Vagina (tissue), 2 donors: Measurements from ENCODE around the gene TRPM2. TPM values are rescaled to one million over a fixed set of nuclear protein-coding genes. Genes with fewer than 3 reads are reported as not detected.

Experiments used
- DNase-seq, 2 donors: peaks; one replicate each; pipeline ENCODE4 v3.0.0-alpha.2; 2017; ENCODE audit errors: extremely low spot score in 2 of 2
- H3K27ac ChIP-seq: fragments of 200-600 bp; sonication (generic); one replicate; pipeline ENCODE4 v1.5.1; 2019
- H3K27me3 ChIP-seq: fragments of 200-600 bp; sonication (generic); one replicate; pipeline ENCODE4 v1.5.1; 2019
- H3K36me3 ChIP-seq, 2 donors: fragments of 200-600 bp; sonication (generic); one replicate each; pipeline ENCODE4 v1.5.1; 2017 to 2019
- H3K4me1 ChIP-seq: fragments of 200-600 bp; sonication (generic); one replicate; pipeline ENCODE4 v1.5.1; 2019
- H3K4me3 ChIP-seq, 2 donors: fragments of 200-600 bp; sonication (generic); 1 replicate in 1 of 2; 2 replicates in 1 of 2; pipeline ENCODE4 v1.5.1; 2016 to 2019
- H3K9me3 ChIP-seq: fragments of 200-600 bp; sonication (generic); one replicate; pipeline ENCODE4 v1.5.1; 2019
- POLR2A ChIP-seq, 2 donors: fragments of 450-650 bp; IDR thresholded peaks; one replicate each; pipeline ENCODE4 v1.6.1; 2017; ENCODE audit warnings: antibody characterized with exemption in 2 of 2, mild to moderate bottlenecking in 2 of 2, moderate library complexity in 2 of 2
- POLR2AphosphoS5 ChIP-seq, 2 donors: sonication (generic); formaldehyde crosslinking; IDR thresholded peaks; one replicate each; pipeline ENCODE4 v1.9.0; 2017; ENCODE audit warnings: antibody characterized with exemption in 2 of 2, mild to moderate bottlenecking in 2 of 2, low read depth in 1 of 2; ENCODE audit not compliant: insufficient read depth in 1 of 2
- intact Hi-C: fragments of 100-400 bp; cut with DNase I; formaldehyde crosslinking; loops from one replicate; pipeline ENCODE4 v1.15.1; 2023
- total RNA-seq: library from RNA; depleted of rRNA; stranded (reverse); fragments of >200 nt; gene quantifications from one replicate; pipeline ENCODE4 v1.2.3, GENCODE V29; 2016
- TF ChIP-seq, protein P1 (sequence below), 3 experiments: fragments of 450-650 bp in 2 of 3; fragments of 200-600 bp in 1 of 3; sonication (generic) in 1 of 3; IDR thresholded peaks; one replicate each; pipeline ENCODE4 v1.5.1; 2017 to 2019; ENCODE audit warnings: antibody characterized with exemption in 3 of 3, mild to moderate bottlenecking in 2 of 3, moderate library complexity in 2 of 3

The TRPM2 gene
- total RNA-seq, 1 donor from 2014 or later: 2.2 TPM

DNA sequence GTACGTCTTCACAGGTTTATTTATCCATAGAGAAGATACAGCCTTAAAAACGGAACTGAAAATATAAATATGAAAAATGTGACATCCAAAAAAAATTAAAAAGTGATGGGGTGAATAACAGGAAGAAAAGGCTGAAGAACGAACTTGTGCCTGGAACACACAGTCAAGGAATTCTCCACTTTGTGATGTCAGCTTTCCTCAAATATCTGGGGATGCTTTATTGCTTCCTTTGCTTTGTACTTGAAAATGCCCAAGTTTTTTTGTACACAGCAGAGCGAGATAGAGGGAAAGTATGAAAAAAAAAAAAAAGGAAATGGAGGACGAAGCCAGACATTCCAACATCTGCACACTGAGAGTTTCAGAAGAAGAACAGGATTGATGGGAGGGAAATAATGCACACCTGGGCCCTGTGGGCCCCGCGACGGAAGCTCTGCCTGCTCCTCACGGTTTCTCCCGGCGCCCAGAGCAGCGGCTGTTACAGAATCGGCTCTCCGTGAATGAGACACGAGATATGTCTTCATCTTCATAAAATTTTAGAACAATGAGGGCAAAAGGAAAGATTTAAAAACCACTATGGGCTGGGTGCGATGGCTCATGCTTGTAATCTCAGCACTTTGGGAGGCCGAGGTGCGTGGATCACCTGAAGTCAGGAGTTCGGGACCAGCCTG is 91.9 kb downstream of the TRPM2 start:
- DNase-seq: no peak
- no peaks in the 10 kb centered on the region for H3K4me1 ChIP-seq
- intact Hi-C loops: no loop called here
- no peaks in the 10 kb centered on the region for H3K9me3 ChIP-seq
- TF ChIP-seq, protein P1, sequence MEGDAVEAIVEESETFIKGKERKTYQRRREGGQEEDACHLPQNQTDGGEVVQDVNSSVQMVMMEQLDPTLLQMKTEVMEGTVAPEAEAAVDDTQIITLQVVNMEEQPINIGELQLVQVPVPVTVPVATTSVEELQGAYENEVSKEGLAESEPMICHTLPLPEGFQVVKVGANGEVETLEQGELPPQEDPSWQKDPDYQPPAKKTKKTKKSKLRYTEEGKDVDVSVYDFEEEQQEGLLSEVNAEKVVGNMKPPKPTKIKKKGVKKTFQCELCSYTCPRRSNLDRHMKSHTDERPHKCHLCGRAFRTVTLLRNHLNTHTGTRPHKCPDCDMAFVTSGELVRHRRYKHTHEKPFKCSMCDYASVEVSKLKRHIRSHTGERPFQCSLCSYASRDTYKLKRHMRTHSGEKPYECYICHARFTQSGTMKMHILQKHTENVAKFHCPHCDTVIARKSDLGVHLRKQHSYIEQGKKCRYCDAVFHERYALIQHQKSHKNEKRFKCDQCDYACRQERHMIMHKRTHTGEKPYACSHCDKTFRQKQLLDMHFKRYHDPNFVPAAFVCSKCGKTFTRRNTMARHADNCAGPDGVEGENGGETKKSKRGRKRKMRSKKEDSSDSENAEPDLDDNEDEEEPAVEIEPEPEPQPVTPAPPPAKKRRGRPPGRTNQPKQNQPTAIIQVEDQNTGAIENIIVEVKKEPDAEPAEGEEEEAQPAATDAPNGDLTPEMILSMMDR (IDR thresholded peaks at IDR 0.05): no peak
- TF ChIP-seq POLR2A (IDR thresholded peaks at IDR 0.05) (no peak), POLR2AphosphoS5 (IDR thresholded peaks at IDR 0.05; ENCODE audit: insufficient read depth in 1 of 2, low read depth in 1 of 2) (no peak)
- no peak overlapping the region for H3K4me3 ChIP-seq
- H3K36me3 ChIP-seq: no peaks in the 10 kb centered on the region
- H3K27ac ChIP-seq: no peak overlapping the region
- no peaks in the 10 kb centered on the region for H3K27me3 ChIP-seq

DNA sequence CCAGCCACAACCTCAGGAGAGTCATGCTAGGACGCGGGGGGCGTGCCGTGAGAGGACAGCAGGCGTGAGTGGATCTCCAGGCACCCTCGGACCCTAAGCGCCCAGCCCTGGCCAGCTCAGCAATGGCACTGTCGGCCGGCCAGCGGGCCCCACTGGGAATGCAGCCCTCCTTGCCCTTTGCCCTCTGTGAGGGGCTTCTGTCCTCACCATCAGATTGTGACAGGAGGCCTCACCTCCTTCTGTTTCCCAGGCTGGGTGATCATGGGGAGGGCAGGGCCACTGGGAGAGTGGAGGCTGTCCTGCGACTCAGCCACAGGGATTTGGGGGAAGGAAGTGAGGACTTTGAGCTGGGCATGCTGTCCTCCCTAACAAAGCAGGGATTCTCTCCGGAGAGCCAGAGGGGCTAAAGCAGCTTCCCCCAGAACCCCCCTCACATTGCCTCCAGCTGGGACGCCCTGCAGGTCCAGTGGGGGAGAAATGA is 95.3 kb downstream of the TRPM2 start:
- no peak overlapping the region for H3K27ac ChIP-seq
- TF ChIP-seq POLR2AphosphoS5 (IDR thresholded peaks at IDR 0.05; ENCODE audit: insufficient read depth in 1 of 2, low read depth in 1 of 2) (no peak), POLR2A (IDR thresholded peaks at IDR 0.05) (no peak)
- TF ChIP-seq, protein P1 (IDR thresholded peaks at IDR 0.05): no peak
- H3K27me3 ChIP-seq: no peaks in the 10 kb centered on the region
- DNase-seq: no peak
- no peaks in the 10 kb centered on the region for H3K4me1 ChIP-seq
- intact Hi-C loops: no loop called here
- H3K4me3 ChIP-seq: no peak overlapping the region
- no peaks in the 10 kb centered on the region for H3K36me3 ChIP-seq
- no peaks in the 10 kb centered on the region for H3K9me3 ChIP-seq

DNA sequence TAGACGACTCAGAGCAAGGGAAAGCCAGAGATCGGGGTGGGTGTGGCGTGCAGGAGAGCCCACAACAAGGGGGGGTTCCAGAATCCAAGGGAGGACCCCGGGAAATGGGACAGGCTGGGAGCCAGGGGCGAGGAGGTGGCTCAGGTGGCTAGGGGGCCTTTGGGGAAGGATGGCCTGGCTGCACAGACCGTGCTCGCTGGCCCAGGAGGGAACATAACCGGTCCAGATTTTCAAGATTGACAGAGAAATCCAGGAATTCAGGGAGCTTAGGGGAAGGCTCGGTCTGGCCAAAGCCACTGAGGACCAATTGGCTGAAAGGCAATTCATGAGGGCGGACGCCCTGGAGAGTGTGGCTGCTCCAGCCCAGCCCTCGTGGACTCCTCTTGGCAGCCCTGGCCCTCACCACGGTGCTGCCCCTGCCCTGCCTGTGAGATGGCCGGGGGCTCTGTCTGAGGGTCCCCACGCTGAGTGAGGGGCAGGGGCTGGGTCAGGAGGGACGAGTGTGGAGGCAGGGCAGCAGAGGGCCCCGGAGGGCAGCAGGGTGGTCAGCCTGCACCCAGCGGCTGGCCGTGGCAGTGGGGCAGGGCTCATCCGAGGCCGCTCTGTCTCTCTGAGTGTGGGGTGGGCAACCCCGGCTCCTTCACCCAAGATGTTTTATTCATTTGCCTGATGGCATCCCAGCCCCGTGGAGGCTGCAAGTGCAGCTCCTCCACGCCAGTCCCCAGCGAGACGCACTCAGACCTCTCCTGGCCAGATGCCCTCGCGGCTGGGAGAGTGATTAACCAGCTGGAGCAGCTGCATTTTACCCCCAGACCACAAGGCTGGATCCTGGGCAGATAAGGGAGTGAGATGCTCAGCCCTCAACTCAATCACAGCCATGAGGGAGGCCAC is 96.3 kb downstream of the TRPM2 start:
- no peak for DNase-seq
- intact Hi-C loops: loop anchor here (10.0 kb wide), 1 partner anchor 135 kb away; the partner anchor contains the start of gene KRTAP10-5
- H3K27ac ChIP-seq: no peak overlapping the region
- no peaks in the 10 kb centered on the region for H3K27me3 ChIP-seq
- no peaks in the 10 kb centered on the region for H3K4me1 ChIP-seq
- no peak overlapping the region for H3K4me3 ChIP-seq
- TF ChIP-seq POLR2A (IDR thresholded peaks at IDR 0.05): no peak
- no peak for TF ChIP-seq POLR2AphosphoS5 (IDR thresholded peaks at IDR 0.05; ENCODE audit: insufficient read depth in 1 of 2, low read depth in 1 of 2)
- TF ChIP-seq, protein P1 (IDR thresholded peaks at IDR 0.05): no peak
- H3K9me3 ChIP-seq: no peaks in the 10 kb centered on the region
- H3K36me3 ChIP-seq: no peaks in the 10 kb centered on the region

DNA sequence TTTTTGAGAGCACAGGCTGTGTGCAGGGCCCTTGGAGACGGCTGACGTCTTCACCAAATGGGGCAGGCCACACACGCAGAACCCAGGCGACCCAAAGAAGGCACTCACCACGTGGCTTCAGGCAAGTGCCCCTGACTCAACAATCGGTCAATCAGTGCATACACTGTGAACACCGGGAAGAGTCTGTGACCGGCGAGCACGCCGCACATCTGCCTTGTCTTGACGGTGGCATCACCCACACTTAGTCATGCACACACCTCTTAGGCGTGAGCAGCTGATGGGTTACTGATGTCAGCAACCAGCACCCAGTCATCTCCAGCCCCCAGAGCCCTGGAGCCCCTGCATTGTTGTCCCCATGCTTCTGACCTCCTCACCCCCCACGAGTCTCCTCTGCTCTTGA is 97.0 kb downstream of the TRPM2 start:
- no peaks in the 10 kb centered on the region for H3K36me3 ChIP-seq
- H3K4me3 ChIP-seq: no peak overlapping the region
- no peaks in the 10 kb centered on the region for H3K4me1 ChIP-seq
- no peak for DNase-seq
- intact Hi-C loops: loop anchor here (10.0 kb wide), 1 partner anchor 134 kb away; the partner anchor contains the start of gene KRTAP10-5
- TF ChIP-seq POLR2A (IDR thresholded peaks at IDR 0.05): no peak
- TF ChIP-seq, protein P1 (IDR thresholded peaks at IDR 0.05): no peak
- H3K27ac ChIP-seq: no peak overlapping the region
- H3K9me3 ChIP-seq: no peaks in the 10 kb centered on the region
- no peaks in the 10 kb centered on the region for H3K27me3 ChIP-seq
